Endothelial cell of umbilical vein (primary cell): ENCODE results near the gene PPP4R1. TPM values are rescaled to one million over a fixed set of nuclear protein-coding genes. Genes with fewer than 3 reads are reported as not detected.

Experiments
- BruUV-seq: library from RNA; stranded (reverse); fragments of 400-500 nt; replicated peaks from 2 replicates; lab custom pipeline; 2021; lab: Mats Ljungman, UMichigan
- CTCF ChIA-PET: fragments of 300-600, 350-600 bp; sonication (Branson Sonifier 250); formaldehyde crosslinking; loops from one replicate; lab custom pipeline; 2021; ENCODE audit warnings: antibody characterized with exemption, inconsistent platforms; lab: Charles Lee
- POLR2A ChIA-PET: fragments of 300-600, 350-600 bp; sonication (Branson Sonifier 250); formaldehyde crosslinking; loops from one replicate; lab custom pipeline; 2021; ENCODE audit warnings: antibody characterized with exemption, inconsistent platforms; lab: Charles Lee
- DNase-seq: peaks from one replicate; pipeline ENCODE4 v3.0.0-alpha.2; 2011; ENCODE audit warnings: low read depth, low spot score
- FAIRE-seq: peaks from 2 replicates; lab custom pipeline; 2011; peaks lifted over from hg19 to GRCh38; lab: Jason Lieb, UNC
- H2AFZ ChIP-seq: 2 replicates; pipeline ENCODE4 v1.6.0; 2012; ENCODE audit warnings: low read depth, low read length, control low read depth, inconsistent platforms
- H3K27ac ChIP-seq: 2 replicates; pipeline ENCODE4 v1.5.1; 2011; ENCODE audit warnings: low read depth, mild to moderate bottlenecking, control low read depth, low read length, moderate library complexity; ENCODE audit not compliant: insufficient read depth
- H3K27me3 ChIP-seq, 2 experiments: 2 replicates each; pipeline versions ENCODE4 v1.6.0 to v1.6.1; 2011; ENCODE audit warnings: low read length in 2 of 2, mixed read lengths in 1 of 2; ENCODE audit not compliant: control insufficient read depth in 2 of 2, insufficient read depth in 2 of 2
- H3K36me3 ChIP-seq, 2 experiments: 2 replicates in 1 of 2; 3 replicates in 1 of 2; pipeline ENCODE4 v1.5.1; 2011; ENCODE audit warnings: low read length in 2 of 2, mild to moderate bottlenecking in 1 of 2, moderate library complexity in 1 of 2; ENCODE audit not compliant: control insufficient read depth in 2 of 2, insufficient read depth in 2 of 2; ENCODE audit errors: extremely low read depth in 1 of 2
- H3K4me1 ChIP-seq: 3 replicates; pipeline ENCODE4 v1.5.1; 2011; ENCODE audit warnings: mild to moderate bottlenecking, low read length; ENCODE audit not compliant: control insufficient read depth, insufficient read depth; ENCODE audit errors: extremely low read depth
- H3K4me2 ChIP-seq: 2 replicates; pipeline ENCODE4 v1.6.1; 2011; ENCODE audit warnings: low read length, control low read depth, mixed read lengths; ENCODE audit not compliant: insufficient read depth
- H3K4me3 ChIP-seq, 3 experiments: fragments of 200-600 bp in 1 of 3; sonication (generic), shearing (Covaris generic) in 1 of 3; replicated peaks in 1 of 3; 2 replicates each; pipeline ENCODE4 v1.5.1; 2011 to 2016; ENCODE audit warnings: control low read depth in 3 of 3, low read length in 3 of 3, mild to moderate bottlenecking in 2 of 3, inconsistent platforms in 1 of 3, low read depth in 1 of 3, moderate library complexity in 1 of 3; ENCODE audit not compliant: insufficient read depth in 1 of 3
- H3K79me2 ChIP-seq: 2 replicates; pipeline ENCODE4 v1.6.0; 2012; ENCODE audit warnings: low read length, inconsistent platforms; ENCODE audit not compliant: control insufficient read depth, insufficient read depth
- H3K9ac ChIP-seq: replicated peaks from 2 replicates; pipeline ENCODE3; 2011; ENCODE audit warnings: low read length, control low read depth; ENCODE audit not compliant: insufficient read depth; ENCODE audit errors: extremely low read depth
- H3K9me1 ChIP-seq: replicated peaks from 3 replicates; pipeline ENCODE4 v1.6.0; 2011; ENCODE audit warnings: mild to moderate bottlenecking, low read length; ENCODE audit not compliant: control insufficient read depth, insufficient read depth; ENCODE audit errors: extremely low read depth
- H3K9me3 ChIP-seq: replicated peaks from 2 replicates; pipeline ENCODE4 v1.5.1; 2012; ENCODE audit warnings: low read length, inconsistent platforms; ENCODE audit not compliant: control insufficient read depth, insufficient read depth
- H4K20me1 ChIP-seq: replicated peaks from 2 replicates; pipeline ENCODE3; 2011; ENCODE audit warnings: mild to moderate bottlenecking, low read length; ENCODE audit not compliant: control insufficient read depth, insufficient read depth; ENCODE audit errors: extremely low read depth
- EZH2 ChIP-seq: IDR thresholded peaks from 2 replicates; pipeline ENCODE4 v1.6.1; 2012; ENCODE audit warnings: borderline replicate concordance, low read depth, mild to moderate bottlenecking, moderate library complexity, low read length, inconsistent platforms; ENCODE audit not compliant: severe bottlenecking
- FOS ChIP-seq: IDR thresholded peaks from 2 replicates; pipeline ENCODE4 v1.6.1; 2011; ENCODE audit warnings: mild to moderate bottlenecking, low read length, moderate library complexity, borderline replicate concordance; ENCODE audit not compliant: insufficient read depth
- GATA2 ChIP-seq: IDR thresholded peaks from 2 replicates; pipeline ENCODE4 v1.7.0; 2011; ENCODE audit warnings: low read depth, mild to moderate bottlenecking, moderate library complexity, mixed read lengths, low read length; ENCODE audit not compliant: insufficient read length, insufficient read depth
- JUN ChIP-seq: IDR thresholded peaks from 2 replicates; pipeline ENCODE4 v1.6.1; 2011; ENCODE audit warnings: borderline replicate concordance, low read depth; ENCODE audit not compliant: insufficient read length, insufficient read depth
- MYC ChIP-seq: IDR thresholded peaks from one replicate; pipeline ENCODE4 v1.6.1; 2011; ENCODE audit warnings: mild to moderate bottlenecking, low read depth, low read length
- POLR2A ChIP-seq: IDR thresholded peaks from 2 replicates; pipeline ENCODE4 v1.6.1; 2012; ENCODE audit warnings: low read depth, mild to moderate bottlenecking, control low read depth, low read length
- POLR2AphosphoS5 ChIP-seq: IDR thresholded peaks from 2 replicates; pipeline ENCODE4 v1.6.1; 2012; ENCODE audit warnings: low read depth, mild to moderate bottlenecking, control low read depth, low read length, moderate library complexity; ENCODE audit not compliant: insufficient read depth
- dilution Hi-C: fragments of 300-500 bp; cut with MboI; formaldehyde crosslinking; loops from one replicate; pipeline ENCODE4 v1.15.0; 2019; ENCODE audit warnings: low sequenced_read_pairs; ENCODE audit not compliant: extremely low pct_ligation_motif_present
- intact Hi-C: fragments of 100-400 bp; cut with micrococcal nuclease; formaldehyde crosslinking; loops from one replicate; pipeline ENCODE4 v1.10.0; 2022
- polyA plus RNA-seq, 4 experiments: library from polyadenylated mRNA; depleted of rRNA in 3 of 4; stranded (reverse) in 3 of 4; unstranded in 1 of 4; fragments of >200 nt; gene quantifications; 2 replicates each; pipeline versions ENCODE4 v1.2.1 to v1.2.3, GENCODE V29; 2011 to 2012; ENCODE audit warnings: missing spikeins in 1 of 4
- total RNA-seq: library from RNA; stranded (reverse); gene quantifications from 2 replicates; pipeline ENCODE4 v1.2.3, GENCODE V29; 2021
- TF ChIP-seq, protein P1 (sequence below): IDR thresholded peaks from 2 replicates; pipeline ENCODE4 v1.6.1; 2011; ENCODE audit not compliant: insufficient read depth, insufficient read length

PPP4R1 gene
- total and polyA plus RNA-seq, 2 donors (not counting 3 experiments of a cell fraction or from before 2014, with no cell fraction given) = 138 to 152 TPM

DNA sequence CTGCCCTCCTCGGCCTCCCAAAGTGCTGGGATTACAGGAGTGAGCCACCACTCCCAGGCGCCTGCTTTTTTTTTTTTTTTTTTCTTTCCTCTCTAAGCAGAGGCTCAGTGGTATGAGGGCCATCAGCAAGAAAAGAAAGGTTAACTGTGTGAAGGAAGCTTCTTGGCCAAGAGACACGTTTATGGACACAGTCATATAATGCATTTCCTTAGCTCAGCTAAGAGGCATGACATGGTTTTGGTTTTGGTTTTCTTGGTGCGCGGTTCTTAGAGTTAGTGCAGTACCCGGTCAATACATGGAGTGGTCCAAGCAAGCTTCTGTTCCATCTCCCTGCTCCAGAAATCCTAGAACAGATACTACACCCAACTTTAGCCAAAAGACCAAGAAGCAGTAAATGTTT is 96.5 kb downstream of the PPP4R1 start:
- dilution Hi-C loops (no loop called here), intact Hi-C loops (loop anchor here (5.0 to 10.0 kb wide), 4 partner anchors 41 to 381 kb away; partner anchors contain the start of genes ANKRD12 and RALBP1)
- Histone ChIP-seq H3K27me3 (no peaks in the 10 kb centered on the region), H3K79me2 (peaks cover 3% of the 10 kb centered on the region), H3K27ac (no peak overlapping the region), H3K9ac (no peak overlapping the region), H3K9me1 (no peaks in the 10 kb centered on the region), H3K36me3 (peaks cover 0 to 1% of the 10 kb centered on the region in 2 experiments), H4K20me1 (no peaks in the 10 kb centered on the region), H3K4me1 (peaks cover 10% of the 10 kb centered on the region), H2AFZ (no peak overlapping the region), H3K4me2 (no peak overlapping the region), H3K9me3 (no peaks in the 10 kb centered on the region), H3K4me3 (no peak overlapping the region)
- TF ChIP-seq GATA2 (no peak), FOS (no peak), JUN (no peak), POLR2A (no peak), MYC (no peak), EZH2 (no peak), POLR2AphosphoS5 (no peak)
- TF ChIP-seq, protein P1, sequence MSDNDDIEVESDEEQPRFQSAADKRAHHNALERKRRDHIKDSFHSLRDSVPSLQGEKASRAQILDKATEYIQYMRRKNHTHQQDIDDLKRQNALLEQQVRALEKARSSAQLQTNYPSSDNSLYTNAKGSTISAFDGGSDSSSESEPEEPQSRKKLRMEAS = no peak
- ChIA-PET CTCF (interaction anchor here (0.8 to 4.8 kb wide), 9 partner anchors 41 to 821 kb away, joined by 3 to 66 read pairs (median 6); no protein-coding TSS in a partner anchor), POLR2A (no interaction called here)
- BruUV-seq = no TSS peak
- FAIRE-seq = no peak
- no peak for DNase-seq
